Mesothelial cell of epicardium (in vitro differentiated cells): Measurements from ENCODE around the gene GRAMD4. TPM values are rescaled to one million over a fixed set of nuclear protein-coding genes. Genes with fewer than 3 reads are reported as not detected.

Experiments used
- DNase-seq, 2 experiments: peaks; one replicate each; pipeline ENCODE4 v3.0.0; 2021; ENCODE audit warnings: low spot score in 2 of 2; ENCODE audit not compliant: unreplicated experiment in 2 of 2
- H3K27ac Mint-ChIP-seq: 2 replicates; pipeline ENCODE4 v1.8.0; 2021; ENCODE audit warnings: mixed read lengths
- H3K27me3 Mint-ChIP-seq: 2 replicates; pipeline ENCODE4 v1.8.0; 2021; ENCODE audit warnings: low read depth, mixed read lengths
- H3K36me3 Mint-ChIP-seq: 2 replicates; pipeline ENCODE4 v1.8.0; 2021; ENCODE audit warnings: mixed read lengths
- H3K4me1 Mint-ChIP-seq: 2 replicates; pipeline ENCODE4 v1.8.0; 2021; ENCODE audit warnings: mixed read lengths
- H3K4me3 Mint-ChIP-seq: 2 replicates; pipeline ENCODE4 v1.8.0; 2021; ENCODE audit warnings: mild to moderate bottlenecking, moderate library complexity, mixed read lengths
- H3K9me3 Mint-ChIP-seq: 2 replicates; pipeline ENCODE4 v1.8.0; 2021; ENCODE audit warnings: mixed read lengths
- total RNA-seq: library from RNA; stranded (reverse); gene quantifications from 3 replicates; pipeline ENCODE4 v1.2.1, GENCODE V29; 2021
- TF ChIP-seq, protein P1 (sequence below): fragments of 200-600 bp; sonication (generic); IDR thresholded peaks from one replicate; pipeline ENCODE4 v1.5.0; 2021; ENCODE audit warnings: antibody characterized with exemption; ENCODE audit not compliant: unreplicated experiment

Gene GRAMD4
- total RNA-seq, 1 donor from 2014 or later: 58.3 TPM

DNA sequence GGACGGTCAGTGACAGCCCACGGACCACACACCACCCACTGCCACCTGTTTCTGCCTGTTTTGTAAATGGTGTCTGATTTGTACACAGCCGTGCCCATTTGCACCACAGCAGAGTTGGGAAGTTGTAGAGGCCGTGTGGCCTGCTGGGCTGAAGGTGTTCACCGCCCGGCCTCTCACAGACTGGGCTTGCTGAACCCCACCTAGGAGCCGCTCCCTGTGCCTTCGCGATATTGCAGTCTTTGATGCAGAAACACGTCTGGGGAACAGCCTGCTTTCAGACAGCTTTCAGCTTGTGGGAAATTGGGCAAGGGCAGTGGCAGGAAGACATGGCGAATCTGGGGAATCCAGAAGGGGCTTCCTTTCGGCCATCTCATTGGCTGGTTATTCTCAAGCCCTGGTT is 9.8 kb upstream of the GRAMD4 start:
- H3K27me3 Mint-ChIP-seq: no peaks in the 10 kb centered on the region
- H3K4me1 Mint-ChIP-seq: peaks cover 15% of the 10 kb centered on the region
- TF ChIP-seq, protein P1, sequence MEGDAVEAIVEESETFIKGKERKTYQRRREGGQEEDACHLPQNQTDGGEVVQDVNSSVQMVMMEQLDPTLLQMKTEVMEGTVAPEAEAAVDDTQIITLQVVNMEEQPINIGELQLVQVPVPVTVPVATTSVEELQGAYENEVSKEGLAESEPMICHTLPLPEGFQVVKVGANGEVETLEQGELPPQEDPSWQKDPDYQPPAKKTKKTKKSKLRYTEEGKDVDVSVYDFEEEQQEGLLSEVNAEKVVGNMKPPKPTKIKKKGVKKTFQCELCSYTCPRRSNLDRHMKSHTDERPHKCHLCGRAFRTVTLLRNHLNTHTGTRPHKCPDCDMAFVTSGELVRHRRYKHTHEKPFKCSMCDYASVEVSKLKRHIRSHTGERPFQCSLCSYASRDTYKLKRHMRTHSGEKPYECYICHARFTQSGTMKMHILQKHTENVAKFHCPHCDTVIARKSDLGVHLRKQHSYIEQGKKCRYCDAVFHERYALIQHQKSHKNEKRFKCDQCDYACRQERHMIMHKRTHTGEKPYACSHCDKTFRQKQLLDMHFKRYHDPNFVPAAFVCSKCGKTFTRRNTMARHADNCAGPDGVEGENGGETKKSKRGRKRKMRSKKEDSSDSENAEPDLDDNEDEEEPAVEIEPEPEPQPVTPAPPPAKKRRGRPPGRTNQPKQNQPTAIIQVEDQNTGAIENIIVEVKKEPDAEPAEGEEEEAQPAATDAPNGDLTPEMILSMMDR: no peak
- H3K27ac Mint-ChIP-seq: no peak overlapping the region
- no peaks in the 10 kb centered on the region for H3K36me3 Mint-ChIP-seq
- no peak for DNase-seq
- H3K4me3 Mint-ChIP-seq: no peak overlapping the region
- peaks cover under 1% of the 10 kb centered on the region for H3K9me3 Mint-ChIP-seq

DNA sequence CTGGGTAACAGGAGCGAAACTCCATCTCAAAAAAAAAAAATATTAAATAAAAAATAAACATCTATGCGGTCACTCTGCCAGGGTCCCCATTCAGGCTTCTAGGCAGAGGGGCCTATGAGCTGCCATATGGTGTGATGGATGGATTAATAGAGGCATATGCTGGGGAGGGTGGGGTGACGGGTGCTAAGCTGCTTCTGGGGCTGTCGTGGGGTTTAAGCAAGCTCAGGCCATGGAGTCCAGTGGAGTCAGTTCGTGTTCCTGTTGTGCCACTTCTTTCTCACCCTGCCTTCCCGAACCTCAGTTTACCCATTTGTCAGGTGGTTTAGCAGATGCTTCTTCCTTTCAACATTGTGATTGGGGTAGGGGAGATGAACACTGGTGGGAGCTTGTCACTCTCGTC is 9.0 kb upstream of the GRAMD4 start:
- H3K9me3 Mint-ChIP-seq: no peaks in the 10 kb centered on the region
- TF ChIP-seq, protein P1: no peak

DNA sequence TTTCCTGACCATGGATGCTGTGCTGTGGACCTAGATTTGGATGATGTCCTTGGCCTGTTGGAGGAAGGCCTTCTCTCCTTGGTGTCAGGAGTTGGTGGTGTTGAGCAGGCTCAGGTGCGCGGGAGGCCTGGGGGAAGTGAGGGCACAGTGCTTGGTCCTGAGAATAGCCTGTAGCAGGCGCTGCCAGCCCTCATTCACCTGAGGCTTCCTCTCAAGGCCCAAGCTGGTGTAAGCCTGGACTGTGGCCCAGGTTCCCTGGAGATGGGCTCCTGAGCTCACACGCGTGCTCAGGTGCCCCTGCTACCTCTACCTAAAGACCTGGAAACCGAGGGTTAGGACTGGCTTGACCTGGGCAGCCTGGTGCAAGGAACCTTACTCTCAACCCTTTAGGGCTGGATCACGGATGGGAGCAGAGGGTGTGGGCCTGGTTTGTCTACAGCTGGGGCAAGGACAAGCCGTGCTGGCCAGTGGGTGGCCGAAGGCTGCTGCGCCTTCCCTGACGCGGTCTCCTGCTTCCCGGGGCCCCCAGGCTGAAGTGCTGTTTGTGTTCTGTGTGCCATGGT is 7.8 kb upstream of the GRAMD4 start:
- no peaks in the 10 kb centered on the region for H3K27me3 Mint-ChIP-seq
- TF ChIP-seq, protein P1: no peak
- peaks cover 15% of the 10 kb centered on the region for H3K4me1 Mint-ChIP-seq
- no peak overlapping the region for H3K4me3 Mint-ChIP-seq
- H3K9me3 Mint-ChIP-seq: no peaks in the 10 kb centered on the region
- H3K27ac Mint-ChIP-seq: peak overlapping the region; percentile 4
- no peaks in the 10 kb centered on the region for H3K36me3 Mint-ChIP-seq
- no peak for DNase-seq

More for the DNA sequence above, 9.0 kb upstream of the GRAMD4 start:
- no peak overlapping the region for H3K27ac Mint-ChIP-seq
- H3K4me1 Mint-ChIP-seq: peaks cover 15% of the 10 kb centered on the region
- H3K4me3 Mint-ChIP-seq: no peak overlapping the region
- DNase-seq: no peak
- H3K27me3 Mint-ChIP-seq: no peaks in the 10 kb centered on the region
- no peaks in the 10 kb centered on the region for H3K36me3 Mint-ChIP-seq

DNA sequence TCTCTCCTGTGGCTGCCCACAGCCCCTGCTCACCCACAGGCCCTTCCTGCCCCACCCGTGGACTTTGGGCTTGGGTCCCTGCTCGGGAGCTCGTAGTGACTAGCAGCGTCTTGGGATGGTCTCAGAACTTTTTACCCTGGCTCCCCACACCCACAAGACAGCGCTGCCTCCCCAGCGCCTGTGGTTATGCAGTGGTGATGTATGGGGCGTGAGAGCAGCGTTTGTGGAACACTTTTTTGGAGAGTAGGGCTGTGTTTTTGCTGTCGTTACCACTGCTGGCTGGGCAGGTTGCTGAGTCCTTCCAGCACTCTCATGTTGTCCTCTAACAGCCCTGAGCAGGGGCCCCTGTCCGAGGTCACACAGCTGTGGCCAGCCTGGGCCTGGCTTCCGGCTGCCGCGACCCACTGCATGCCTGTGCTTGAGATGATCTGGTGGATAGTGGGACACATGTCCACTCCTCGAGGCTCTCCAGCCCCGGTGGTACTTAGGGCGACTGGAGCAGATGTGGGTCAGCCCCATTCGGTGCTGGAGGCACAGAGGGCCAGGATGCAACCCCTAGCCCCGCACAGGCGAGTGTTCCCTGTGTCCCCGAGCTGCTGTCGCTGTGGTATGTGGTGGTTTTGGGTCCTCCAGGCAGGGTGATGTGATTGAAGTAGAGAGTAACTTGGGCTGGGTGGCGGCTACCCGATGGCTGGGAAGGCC is 7.1 kb upstream of the GRAMD4 start:
- peak overlapping the region; percentile 72 for H3K27ac Mint-ChIP-seq

DNA sequence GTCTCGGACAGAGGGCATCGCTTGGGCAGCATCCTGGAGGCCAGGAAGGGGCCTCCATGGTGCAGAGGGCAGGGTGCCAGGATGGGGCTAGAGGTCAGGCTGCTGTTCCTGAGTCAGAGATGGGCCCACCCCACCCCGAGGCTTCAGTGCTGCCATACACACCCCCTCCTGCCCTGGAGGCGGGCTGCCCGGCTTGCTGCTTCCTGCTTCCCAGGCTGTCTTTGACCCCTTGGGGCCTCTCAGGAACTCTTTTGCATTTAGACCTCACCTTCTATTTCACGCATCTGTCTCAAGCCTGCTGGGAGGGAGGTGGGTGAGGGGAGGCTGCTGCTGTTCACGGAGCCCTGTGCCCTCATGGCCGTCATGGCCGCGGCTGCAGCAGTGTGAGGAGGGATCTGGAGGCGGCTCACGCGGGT is 6.6 kb upstream of the GRAMD4 start:
- Mint-ChIP-seq H3K4me1 (peaks cover 15% of the 10 kb centered on the region), H3K4me3 (no peak overlapping the region), H3K9me3 (no peaks in the 10 kb centered on the region), H3K36me3 (no peaks in the 10 kb centered on the region), H3K27ac (peak overlapping the region; percentile 72), H3K27me3 (no peaks in the 10 kb centered on the region)
- DNase-seq: no peak
- TF ChIP-seq, protein P1: no peak

More for the DNA sequence above, 7.1 kb upstream of the GRAMD4 start:
- TF ChIP-seq, protein P1: no peak
- no peaks in the 10 kb centered on the region for H3K36me3 Mint-ChIP-seq
- no peaks in the 10 kb centered on the region for H3K27me3 Mint-ChIP-seq
- no peak overlapping the region for H3K4me3 Mint-ChIP-seq
- H3K9me3 Mint-ChIP-seq: no peaks in the 10 kb centered on the region
- no peak for DNase-seq
- H3K4me1 Mint-ChIP-seq: peaks cover 15% of the 10 kb centered on the region
